ENCODE measurements around the gene ZNF865.
"Not testable (repeated sequence)": the region's sequence is repeated elsewhere in the genome, so short reads cannot be mapped to it uniquely, and the experiment has no call there.

DNA sequence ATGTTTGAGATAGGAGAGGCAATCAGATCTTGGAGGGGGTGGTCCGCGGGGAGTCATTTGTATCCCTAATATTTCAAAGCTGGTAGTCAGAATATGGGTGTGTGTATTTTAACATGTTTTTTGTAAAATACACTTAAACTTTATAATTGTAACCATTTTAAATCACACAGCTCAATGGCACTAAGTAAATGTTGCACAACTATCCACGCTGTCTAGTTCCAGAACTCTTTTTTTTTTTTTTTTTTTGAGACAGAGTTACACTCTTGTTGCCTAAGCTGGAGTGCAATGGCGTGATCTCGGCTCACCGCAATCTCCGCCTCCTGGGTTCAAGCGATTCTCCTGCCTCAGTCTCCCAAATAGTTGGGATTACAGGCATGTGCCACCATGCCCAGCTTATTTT lies 21.6 kb upstream of the ZNF865 start:
- not testable (repeated sequence) for TF ChIP-seq EP300 (IDR thresholded peaks at IDR 0.05; ENCODE audit: borderline replicate concordance in 1 of 2, low read depth in 2 of 2, low read length in 2 of 2); CEBPB (IDR thresholded peaks at IDR 0.05; ENCODE audit: low read depth, low read length); POLR2A (IDR thresholded peaks at IDR 0.05; ENCODE audit: control extremely low read depth in 1 of 2, low read depth in 2 of 2, low read length in 2 of 2); EZH2 (IDR thresholded peaks at IDR 0.05; ENCODE audit: low read depth, low read length, severe bottlenecking); KDM4A (IDR thresholded peaks at IDR 0.05; ENCODE audit: low read depth, low read length, severe bottlenecking)
- TF ChIP-seq, protein P1, sequence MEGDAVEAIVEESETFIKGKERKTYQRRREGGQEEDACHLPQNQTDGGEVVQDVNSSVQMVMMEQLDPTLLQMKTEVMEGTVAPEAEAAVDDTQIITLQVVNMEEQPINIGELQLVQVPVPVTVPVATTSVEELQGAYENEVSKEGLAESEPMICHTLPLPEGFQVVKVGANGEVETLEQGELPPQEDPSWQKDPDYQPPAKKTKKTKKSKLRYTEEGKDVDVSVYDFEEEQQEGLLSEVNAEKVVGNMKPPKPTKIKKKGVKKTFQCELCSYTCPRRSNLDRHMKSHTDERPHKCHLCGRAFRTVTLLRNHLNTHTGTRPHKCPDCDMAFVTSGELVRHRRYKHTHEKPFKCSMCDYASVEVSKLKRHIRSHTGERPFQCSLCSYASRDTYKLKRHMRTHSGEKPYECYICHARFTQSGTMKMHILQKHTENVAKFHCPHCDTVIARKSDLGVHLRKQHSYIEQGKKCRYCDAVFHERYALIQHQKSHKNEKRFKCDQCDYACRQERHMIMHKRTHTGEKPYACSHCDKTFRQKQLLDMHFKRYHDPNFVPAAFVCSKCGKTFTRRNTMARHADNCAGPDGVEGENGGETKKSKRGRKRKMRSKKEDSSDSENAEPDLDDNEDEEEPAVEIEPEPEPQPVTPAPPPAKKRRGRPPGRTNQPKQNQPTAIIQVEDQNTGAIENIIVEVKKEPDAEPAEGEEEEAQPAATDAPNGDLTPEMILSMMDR (IDR thresholded peaks at IDR 0.05; ENCODE audit: control extremely low read depth in 1 of 3, insufficient read depth in 1 of 3, low read depth in 1 of 3, low read length in 3 of 3), result not testable (repeated sequence)
- TF ChIP-seq, protein P2, sequence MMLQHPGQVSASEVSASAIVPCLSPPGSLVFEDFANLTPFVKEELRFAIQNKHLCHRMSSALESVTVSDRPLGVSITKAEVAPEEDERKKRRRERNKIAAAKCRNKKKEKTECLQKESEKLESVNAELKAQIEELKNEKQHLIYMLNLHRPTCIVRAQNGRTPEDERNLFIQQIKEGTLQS (IDR thresholded peaks at IDR 0.05; ENCODE audit: insufficient read depth, low read depth, low read length), result not testable (repeated sequence)

Measured in H1 (cell line).